ENCODE data around the gene CYFIP2.

DNA sequence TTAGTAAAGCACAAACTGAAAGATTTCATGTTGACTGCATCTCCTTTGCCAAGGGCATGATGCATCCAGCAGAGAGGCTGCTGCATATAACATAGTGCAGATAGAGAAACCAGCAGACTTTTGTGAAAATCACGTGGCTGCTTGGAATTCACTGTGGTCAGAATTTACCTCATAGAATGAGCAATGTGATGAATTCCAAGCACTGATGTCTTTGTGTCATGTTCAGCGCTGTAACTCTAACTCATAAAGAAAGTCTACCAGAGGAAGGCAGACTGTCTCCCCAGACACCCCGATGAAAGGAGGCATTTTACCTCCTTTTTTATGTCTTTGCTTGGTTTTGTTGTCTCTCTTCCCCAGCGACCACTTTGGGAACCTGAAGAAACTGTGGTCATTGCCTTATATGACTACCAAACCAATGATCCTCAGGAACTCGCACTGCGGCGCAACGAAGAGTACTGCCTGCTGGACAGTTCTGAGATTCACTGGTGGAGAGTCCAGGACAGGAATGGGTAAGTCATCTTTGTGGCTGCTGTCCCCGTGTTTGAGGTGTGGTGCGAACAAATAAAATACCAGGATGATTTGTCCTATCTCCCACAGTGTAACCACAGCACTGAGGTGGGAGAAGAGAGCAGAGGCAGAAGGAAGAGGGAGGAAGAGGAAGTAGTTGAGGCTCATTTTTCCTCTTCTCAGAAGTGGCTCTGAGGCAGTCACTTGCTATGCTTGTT, 43.3 kb upstream of the CYFIP2 start:
- no peak for TF ChIP-seq RFX5 (IDR thresholded peaks at IDR 0.05; ENCODE audit: borderline replicate concordance, low read depth, low read length)
- TF ChIP-seq HDAC2 (IDR thresholded peaks at IDR 0.05; ENCODE audit: borderline replicate concordance in 1 of 2, low read depth in 2 of 2, low read length in 2 of 2): no peak
- TF ChIP-seq, protein P1, sequence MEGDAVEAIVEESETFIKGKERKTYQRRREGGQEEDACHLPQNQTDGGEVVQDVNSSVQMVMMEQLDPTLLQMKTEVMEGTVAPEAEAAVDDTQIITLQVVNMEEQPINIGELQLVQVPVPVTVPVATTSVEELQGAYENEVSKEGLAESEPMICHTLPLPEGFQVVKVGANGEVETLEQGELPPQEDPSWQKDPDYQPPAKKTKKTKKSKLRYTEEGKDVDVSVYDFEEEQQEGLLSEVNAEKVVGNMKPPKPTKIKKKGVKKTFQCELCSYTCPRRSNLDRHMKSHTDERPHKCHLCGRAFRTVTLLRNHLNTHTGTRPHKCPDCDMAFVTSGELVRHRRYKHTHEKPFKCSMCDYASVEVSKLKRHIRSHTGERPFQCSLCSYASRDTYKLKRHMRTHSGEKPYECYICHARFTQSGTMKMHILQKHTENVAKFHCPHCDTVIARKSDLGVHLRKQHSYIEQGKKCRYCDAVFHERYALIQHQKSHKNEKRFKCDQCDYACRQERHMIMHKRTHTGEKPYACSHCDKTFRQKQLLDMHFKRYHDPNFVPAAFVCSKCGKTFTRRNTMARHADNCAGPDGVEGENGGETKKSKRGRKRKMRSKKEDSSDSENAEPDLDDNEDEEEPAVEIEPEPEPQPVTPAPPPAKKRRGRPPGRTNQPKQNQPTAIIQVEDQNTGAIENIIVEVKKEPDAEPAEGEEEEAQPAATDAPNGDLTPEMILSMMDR (IDR thresholded peaks at IDR 0.05; ENCODE audit: control extremely low read depth in 1 of 3, insufficient read depth in 1 of 3, low read depth in 1 of 3, low read length in 3 of 3): no peak
- no peak for TF ChIP-seq SUZ12 (IDR thresholded peaks at IDR 0.05; ENCODE audit: low read length)
- TF ChIP-seq YY1 (IDR thresholded peaks at IDR 0.05; ENCODE audit: low read depth, low read length): no peak

Data from H1 (cell line).